EL (cell line): Measurements from ENCODE around the gene P2RY6.
"Not testable (repeated sequence)": the region's sequence is repeated elsewhere in the genome, so short reads cannot be mapped to it uniquely, and the experiment has no call there.

ENCODE experiments used
- DNase-seq: peaks from one replicate; pipeline ENCODE4 v3.0.0-alpha.2; 2016

The P2RY6 gene

DNA sequence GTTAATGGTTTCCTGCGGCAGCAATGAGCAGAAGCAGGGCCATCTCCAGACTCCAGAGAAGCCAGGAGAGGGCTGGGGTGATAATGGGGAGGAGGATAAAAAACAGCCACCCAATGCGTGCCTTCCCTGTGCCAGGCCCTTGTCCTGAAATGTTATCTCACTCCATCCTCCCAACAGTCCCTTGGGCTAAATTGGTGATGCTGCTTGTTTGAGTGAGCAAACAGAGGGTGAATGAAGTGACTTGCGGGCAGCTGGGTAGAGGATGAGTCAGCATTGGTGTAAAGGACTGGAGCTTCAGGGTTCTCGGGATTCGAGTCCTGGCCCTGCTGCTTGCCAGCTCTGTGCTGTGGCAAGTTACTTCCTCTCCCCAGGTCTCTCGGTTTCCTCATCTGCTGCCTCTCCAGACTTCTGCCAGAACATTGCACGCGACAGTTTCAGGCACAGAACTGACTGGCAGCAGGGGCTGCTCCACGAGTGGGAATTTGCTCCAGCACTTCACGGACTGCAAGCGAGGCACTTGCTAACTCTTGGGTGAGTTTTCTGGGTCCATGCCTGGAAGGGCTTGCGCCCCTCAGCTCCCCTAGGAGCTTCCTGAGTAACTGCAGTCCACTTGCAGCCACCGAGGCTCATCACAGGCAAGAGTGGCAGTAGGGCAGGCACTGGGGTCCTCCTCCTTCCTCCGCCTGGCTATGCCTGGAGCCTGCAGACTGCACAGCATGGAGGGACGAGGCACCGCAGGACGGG, at the start of gene P2RY6:
TSS of gene P2RY6 (plus strand) at position 403 of the 744 bp plus-strand sequence. CDS start 24,181 bp downstream, outside the sequence.
- peak; percentile 84 for DNase-seq

GRCh38 chr11:73223998-73224730, 48.0 kb upstream of the P2RY6 start:
- DNase-seq = no peak

GRCh38 chr11:73225001-73225686, 47.0 kb upstream of the P2RY6 start:
- DNase-seq = no peak

- DNase-seq = no peak
Observed at GRCh38 chr11:73225851-73226250, 46.3 kb upstream of the P2RY6 start.

- DNase-seq = no peak
Observed at GRCh38 chr11:73226297-73227006, 45.7 kb upstream of the P2RY6 start.

DNA sequence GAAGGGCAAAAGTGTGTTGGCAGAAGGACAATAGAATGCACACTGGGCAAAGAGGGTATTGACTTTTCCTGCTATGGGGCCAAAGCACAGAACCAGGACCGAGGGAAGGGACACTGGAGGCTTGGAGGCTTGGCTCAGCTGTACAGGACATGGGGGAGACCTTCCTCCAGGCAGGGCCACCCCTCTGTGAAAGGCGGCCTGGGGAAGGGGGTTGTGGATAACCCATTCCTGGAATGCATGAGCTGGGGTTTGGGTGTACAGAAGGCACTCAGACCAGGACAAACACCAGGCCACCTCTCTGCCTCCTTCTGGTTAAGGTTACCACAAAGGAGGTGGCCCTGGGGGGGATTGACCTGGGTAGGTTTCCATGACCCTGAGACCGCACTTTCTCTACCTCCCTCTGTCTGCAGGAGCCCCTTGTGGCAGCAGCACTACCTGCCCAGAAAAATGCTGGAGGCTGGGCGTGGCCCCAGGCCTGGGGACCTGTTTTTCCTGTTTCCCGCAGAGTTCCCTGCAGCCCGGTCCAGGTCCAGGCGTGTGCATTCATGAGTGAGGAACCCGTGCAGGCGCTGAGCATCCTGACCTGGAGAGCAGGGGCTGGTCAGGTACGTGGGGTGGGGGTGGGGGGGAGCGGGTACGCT, 44.4 kb upstream of the P2RY6 start:
- DNase-seq = no peak

DNA sequence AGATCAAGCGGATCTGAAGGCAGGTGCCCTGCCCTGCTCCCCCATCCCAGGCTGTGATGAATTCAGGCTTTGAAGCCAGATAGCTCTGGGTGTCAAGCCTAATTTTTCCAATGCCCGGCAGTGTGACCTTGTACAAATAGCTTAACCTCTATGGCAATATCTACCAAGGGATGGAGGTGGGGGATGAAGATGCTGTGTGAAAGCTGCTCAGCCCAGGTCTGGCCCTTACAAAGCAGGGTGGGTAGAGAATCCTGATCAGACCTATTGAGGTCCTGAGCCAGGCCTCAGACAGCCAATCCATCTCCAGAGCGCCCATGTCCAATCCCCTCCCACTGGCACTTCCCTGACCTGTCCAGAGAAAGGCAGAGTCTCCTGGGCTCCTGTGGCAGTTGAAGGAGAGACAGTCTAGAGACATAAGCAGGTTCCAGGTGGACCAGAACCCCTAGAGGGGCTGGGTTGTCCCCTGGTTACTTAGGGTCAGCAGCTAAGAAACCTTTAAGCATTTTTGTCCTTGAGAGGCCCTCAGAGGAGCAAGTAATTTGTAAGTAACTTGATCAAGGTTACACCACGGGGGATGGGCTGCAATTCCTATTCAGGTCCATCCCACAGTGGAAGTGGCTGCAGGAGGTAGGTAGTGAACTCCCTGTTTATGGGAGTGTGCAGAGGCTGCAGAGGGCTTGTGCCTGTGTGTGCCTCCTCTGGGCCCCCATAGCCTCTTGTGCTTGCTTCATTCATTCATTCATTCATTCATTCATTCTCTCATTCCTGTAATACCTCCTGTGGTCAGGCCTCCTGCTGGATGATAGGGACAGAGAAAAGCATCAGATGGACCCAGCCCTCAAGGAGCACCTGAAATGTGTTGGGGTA, 43.6 kb upstream of the P2RY6 start:
- no peak for DNase-seq

DNA sequence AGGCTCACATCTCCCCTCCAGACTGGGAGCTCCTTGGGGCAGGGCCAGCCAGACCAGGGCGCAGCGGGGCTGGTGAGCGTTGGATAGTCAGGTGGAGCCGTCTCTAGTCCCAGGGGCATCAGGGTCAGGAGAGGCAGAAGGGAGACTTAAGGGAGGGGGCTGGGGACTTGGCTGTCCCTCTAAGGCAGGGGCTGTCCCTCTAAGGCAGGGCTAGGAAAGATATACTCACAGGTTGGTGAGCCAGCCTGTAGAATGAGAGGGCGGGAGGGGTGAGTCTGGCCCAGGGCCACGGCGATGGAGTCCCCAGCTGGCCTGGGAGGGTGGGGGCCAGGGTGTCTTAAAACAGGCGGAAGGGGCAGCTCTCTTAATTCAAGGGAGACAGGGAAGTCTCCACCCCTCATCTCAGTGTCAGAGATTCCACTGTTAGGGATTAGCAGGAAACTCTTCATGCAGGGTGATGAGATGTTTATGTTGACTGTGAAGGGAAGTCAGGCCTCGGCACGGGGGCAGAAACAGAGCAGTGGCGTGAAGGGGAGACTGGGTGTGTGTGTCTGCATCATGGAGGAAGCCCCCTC, 42.7 kb upstream of the P2RY6 start:
- DNase-seq = no peak

- DNase-seq = no peak
Observed at GRCh38 chr11:73229896-73230875, 42.0 kb upstream of the P2RY6 start.

GRCh38 chr11:73230931-73231330, 41.2 kb upstream of the P2RY6 start:
- DNase-seq = no peak

DNA sequence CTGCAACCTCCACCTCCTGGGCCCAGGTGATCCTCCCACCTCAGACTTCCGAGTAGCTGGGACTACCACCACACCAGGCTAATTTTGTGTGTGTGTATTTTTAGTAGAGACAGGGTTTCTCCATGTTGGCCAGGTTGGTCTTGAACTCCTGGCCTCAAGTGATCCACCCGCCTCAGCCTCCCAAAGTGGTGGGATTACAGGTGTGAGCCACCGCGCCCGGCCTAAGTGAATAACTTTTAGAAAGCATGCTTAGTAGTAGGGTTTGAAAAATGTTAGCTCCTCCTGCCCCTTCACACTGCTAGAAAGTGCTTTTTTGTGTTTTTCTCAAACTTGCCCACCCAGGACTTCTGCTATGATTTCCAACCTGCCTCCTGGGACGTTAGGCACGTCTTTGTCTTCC, 39.7 kb upstream of the P2RY6 start:
- not testable (repeated sequence) for DNase-seq

GRCh38 chr11:73233211-73233610, 38.9 kb upstream of the P2RY6 start:
- DNase-seq = no peak

GRCh38 chr11:73233692-73234470, 38.3 kb upstream of the P2RY6 start:
- no peak for DNase-seq

DNA sequence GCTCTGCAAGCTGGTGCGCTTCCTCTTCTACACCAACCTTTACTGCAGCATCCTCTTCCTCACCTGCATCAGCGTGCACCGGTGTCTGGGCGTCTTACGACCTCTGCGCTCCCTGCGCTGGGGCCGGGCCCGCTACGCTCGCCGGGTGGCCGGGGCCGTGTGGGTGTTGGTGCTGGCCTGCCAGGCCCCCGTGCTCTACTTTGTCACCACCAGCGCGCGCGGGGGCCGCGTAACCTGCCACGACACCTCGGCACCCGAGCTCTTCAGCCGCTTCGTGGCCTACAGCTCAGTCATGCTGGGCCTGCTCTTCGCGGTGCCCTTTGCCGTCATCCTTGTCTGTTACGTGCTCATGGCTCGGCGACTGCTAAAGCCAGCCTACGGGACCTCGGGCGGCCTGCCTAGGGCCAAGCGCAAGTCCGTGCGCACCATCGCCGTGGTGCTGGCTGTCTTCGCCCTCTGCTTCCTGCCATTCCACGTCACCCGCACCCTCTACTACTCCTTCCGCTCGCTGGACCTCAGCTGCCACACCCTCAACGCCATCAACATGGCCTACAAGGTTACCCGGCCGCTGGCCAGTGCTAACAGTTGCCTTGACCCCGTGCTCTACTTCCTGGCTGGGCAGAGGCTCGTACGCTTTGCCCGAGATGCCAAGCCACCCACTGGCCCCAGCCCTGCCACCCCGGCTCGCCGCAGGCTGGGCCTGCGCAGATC, 37.5 kb upstream of the P2RY6 start:
- no peak for DNase-seq

- DNase-seq = no peak
Observed at GRCh38 chr11:73235236-73235786, 36.8 kb upstream of the P2RY6 start.

DNA sequence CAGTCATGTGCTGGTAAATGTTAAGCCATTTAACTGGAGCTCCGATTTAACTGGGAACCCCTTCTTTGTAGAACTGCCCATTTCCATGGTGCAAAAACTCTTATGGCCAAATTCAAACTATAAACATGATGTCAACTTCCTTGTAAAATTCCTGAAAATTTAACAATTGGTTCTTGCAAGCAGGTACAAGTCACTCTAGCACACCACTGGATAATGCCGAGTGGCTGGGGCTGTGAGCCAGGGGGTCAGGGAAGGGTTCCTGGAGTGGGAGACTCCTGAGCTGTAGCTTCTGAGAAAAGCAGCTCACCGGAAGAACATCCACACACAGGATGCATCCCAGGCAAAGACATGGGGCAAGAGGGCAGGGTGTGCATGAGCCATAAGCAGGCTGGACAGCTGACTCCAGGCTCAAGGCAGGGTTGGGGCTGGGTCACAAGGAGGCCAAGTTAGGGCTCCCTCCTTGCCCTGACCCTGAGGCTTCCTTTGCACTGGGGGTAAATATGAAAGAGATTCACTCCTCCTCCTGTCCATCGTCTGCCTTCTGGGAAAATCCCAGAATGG, 35.9 kb upstream of the P2RY6 start:
- no peak for DNase-seq

DNA sequence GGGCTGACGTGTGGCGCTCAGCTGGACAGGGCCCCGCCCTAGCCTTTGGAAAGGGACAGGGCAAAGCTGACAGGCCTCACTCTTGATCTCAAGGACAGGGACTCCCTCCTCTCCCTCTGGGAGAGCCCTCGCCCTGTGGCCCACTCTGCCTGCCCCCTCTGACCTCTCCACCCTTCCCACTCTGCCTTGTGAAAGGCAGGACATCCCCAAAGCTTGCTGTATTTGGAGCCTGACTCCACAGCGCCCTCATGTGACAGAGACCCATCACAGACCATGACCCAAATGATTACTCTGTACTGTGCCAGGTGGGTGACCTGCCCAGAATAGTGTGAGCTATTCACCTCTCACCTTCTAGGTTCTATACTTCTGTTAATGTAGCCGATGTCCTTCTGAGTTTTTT, 35.3 kb upstream of the P2RY6 start:
- DNase-seq = peak; percentile 43
